ENCODE results near the gene BANP.

- TF ChIP-seq CTCF (IDR thresholded peaks at IDR 0.05) (no peak), ZNF232 (CRISPR knock-in tag; IDR thresholded peaks at IDR 0.05) (no peak), FOXP1 (CRISPR knock-in tag; IDR thresholded peaks at IDR 0.05; ENCODE audit: borderline replicate concordance) (no peak), NR3C1 (CRISPR knock-in tag; conservative IDR thresholded peaks at IDR 0.05; ENCODE audit: low read depth) (no peak), ELF4 (CRISPR knock-in tag; IDR thresholded peaks at IDR 0.05; ENCODE audit: low read depth) (no peak), ATF2 (CRISPR knock-in tag; IDR thresholded peaks at IDR 0.05; ENCODE audit: borderline replicate concordance, low read depth) (no peak), ZNF138 (CRISPR knock-in tag; conservative IDR thresholded peaks at IDR 0.05) (no peak), CREM (CRISPR knock-in tag; IDR thresholded peaks at IDR 0.05) (no peak)
- TF ChIP-seq, protein P1, sequence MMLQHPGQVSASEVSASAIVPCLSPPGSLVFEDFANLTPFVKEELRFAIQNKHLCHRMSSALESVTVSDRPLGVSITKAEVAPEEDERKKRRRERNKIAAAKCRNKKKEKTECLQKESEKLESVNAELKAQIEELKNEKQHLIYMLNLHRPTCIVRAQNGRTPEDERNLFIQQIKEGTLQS (CRISPR knock-in tag; conservative IDR thresholded peaks at IDR 0.05) = no peak
- TF ChIP-seq, protein P2, sequence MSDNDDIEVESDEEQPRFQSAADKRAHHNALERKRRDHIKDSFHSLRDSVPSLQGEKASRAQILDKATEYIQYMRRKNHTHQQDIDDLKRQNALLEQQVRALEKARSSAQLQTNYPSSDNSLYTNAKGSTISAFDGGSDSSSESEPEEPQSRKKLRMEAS (CRISPR knock-in tag; IDR thresholded peaks at IDR 0.05) = no peak
Observed at GRCh38 chr16:88065747-88066142, 114.5 kb downstream of the BANP start.

All from WTC11 (cell line).